ENCODE data around the gene ACOD1.

ACOD1 gene

DNA sequence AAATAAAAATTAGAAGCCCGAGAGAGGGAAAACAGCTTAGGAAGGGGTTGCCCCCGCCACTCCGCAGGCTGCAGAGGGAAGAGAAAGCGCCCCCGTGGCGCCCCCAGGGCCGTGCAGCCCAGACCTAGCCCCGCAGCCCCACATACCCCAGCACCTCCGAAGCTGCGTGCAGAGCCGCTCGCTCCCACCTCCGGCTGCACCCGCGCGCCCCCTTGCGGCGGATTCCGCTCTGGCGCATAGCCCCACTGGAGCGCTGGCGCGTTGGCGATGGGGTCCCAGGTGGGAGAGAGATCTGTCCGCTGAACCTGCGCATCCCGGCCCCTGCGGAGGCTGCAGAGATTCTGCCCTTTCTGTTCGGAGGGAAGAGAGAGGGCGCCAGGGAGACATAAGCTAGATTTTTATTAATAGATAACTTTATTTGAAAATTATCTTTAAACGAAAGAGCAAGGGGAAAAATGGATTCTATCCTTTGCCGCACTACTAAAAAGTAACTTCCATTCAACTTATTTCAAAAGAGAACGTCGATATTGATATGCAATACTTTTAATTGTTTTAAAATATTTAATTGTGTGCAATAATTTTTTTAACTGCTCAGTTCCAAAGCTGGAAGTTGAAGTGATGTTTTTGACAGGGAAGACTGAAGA, 31.9 kb downstream of the ACOD1 start:
- H3K27me3 ChIP-seq (ENCODE audit: insufficient read depth, low read length, poor library complexity): peaks cover 19% of the 10 kb centered on the region
- H2AFZ ChIP-seq (ENCODE audit: low read depth, low read length): no peak overlapping the region
- peaks cover 4% of the 10 kb centered on the region; the same call in 1 of the 2 replicates for H3K4me1 ChIP-seq (ENCODE audit: insufficient read depth, low read length)
- H3K9ac ChIP-seq (ENCODE audit: low read depth, low read length): no peak overlapping the region
- peak overlapping the region; percentile 47 for H3K4me2 ChIP-seq (ENCODE audit: insufficient read depth, low read length)
- H3K9me3 ChIP-seq (ENCODE audit: insufficient read depth, low read length, severe bottlenecking): no peaks in the 10 kb centered on the region
- H3K36me3 ChIP-seq (ENCODE audit: insufficient read depth, low read length): no peaks in the 10 kb centered on the region
- ATAC-seq (ENCODE audit: insufficient read depth, low read depth) (peak; percentile 100), DNase-seq (peak; percentile 79)
- H4K20me1 ChIP-seq (ENCODE audit: insufficient read depth, low read length): no peaks in the 10 kb centered on the region
- H3K27ac ChIP-seq (ENCODE audit: low read length): no peak overlapping the region
- H3K4me3 ChIP-seq (ENCODE audit: low read depth in 1 of 2, low read length in 2 of 2): no peak overlapping the region
- no peak for TF ChIP-seq EZH2 (IDR thresholded peaks at IDR 0.05; ENCODE audit: borderline replicate concordance, low read depth, low read length, severe bottlenecking)
- TF ChIP-seq, protein P1, sequence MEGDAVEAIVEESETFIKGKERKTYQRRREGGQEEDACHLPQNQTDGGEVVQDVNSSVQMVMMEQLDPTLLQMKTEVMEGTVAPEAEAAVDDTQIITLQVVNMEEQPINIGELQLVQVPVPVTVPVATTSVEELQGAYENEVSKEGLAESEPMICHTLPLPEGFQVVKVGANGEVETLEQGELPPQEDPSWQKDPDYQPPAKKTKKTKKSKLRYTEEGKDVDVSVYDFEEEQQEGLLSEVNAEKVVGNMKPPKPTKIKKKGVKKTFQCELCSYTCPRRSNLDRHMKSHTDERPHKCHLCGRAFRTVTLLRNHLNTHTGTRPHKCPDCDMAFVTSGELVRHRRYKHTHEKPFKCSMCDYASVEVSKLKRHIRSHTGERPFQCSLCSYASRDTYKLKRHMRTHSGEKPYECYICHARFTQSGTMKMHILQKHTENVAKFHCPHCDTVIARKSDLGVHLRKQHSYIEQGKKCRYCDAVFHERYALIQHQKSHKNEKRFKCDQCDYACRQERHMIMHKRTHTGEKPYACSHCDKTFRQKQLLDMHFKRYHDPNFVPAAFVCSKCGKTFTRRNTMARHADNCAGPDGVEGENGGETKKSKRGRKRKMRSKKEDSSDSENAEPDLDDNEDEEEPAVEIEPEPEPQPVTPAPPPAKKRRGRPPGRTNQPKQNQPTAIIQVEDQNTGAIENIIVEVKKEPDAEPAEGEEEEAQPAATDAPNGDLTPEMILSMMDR (IDR thresholded peaks at IDR 0.05; ENCODE audit: borderline replicate concordance, extremely low read depth, low read length, poor library complexity, severe bottlenecking): peak; percentile 85
- no peaks in the 10 kb centered on the region for H3K79me2 ChIP-seq (ENCODE audit: insufficient read depth, low read length)

DNA sequence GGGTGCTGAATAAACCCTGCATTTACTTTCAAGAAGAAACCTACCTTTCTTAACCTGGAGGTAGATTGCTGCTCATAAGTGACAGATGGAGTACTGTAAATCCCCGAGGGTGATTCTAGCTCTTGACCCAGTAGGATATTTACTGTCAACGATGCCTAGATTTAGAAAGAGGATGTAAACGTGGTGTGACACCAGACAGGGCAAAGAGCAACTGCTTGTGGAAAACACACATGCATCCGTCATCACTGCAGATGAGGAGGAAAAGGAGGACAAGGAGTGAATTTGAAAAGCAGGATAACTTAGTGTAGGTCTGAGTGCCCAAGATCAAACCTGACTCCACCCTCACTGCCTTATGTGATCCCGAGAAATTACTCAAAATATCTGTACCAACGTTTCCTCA, 33.8 kb downstream of the ACOD1 start:
- TF ChIP-seq, protein P1 (IDR thresholded peaks at IDR 0.05; ENCODE audit: borderline replicate concordance, extremely low read depth, low read length, poor library complexity, severe bottlenecking): no peak
- TF ChIP-seq EZH2 (IDR thresholded peaks at IDR 0.05; ENCODE audit: borderline replicate concordance, low read depth, low read length, severe bottlenecking): no peak
- Histone ChIP-seq H3K27me3 (ENCODE audit: insufficient read depth, low read length, poor library complexity) (peaks cover 20% of the 10 kb centered on the region), H3K9me3 (ENCODE audit: insufficient read depth, low read length, severe bottlenecking) (no peaks in the 10 kb centered on the region), H3K4me3 (ENCODE audit: low read depth in 1 of 2, low read length in 2 of 2) (no peak overlapping the region), H3K4me2 (ENCODE audit: insufficient read depth, low read length) (no peak overlapping the region), H3K79me2 (ENCODE audit: insufficient read depth, low read length) (no peaks in the 10 kb centered on the region), H3K36me3 (ENCODE audit: insufficient read depth, low read length) (no peaks in the 10 kb centered on the region), H2AFZ (ENCODE audit: low read depth, low read length) (no peak overlapping the region), H3K4me1 (ENCODE audit: insufficient read depth, low read length) (peaks cover 4% of the 10 kb centered on the region; the same call in 1 of the 2 replicates), H3K27ac (ENCODE audit: low read length) (no peak overlapping the region), H3K9ac (ENCODE audit: low read depth, low read length) (no peak overlapping the region), H4K20me1 (ENCODE audit: insufficient read depth, low read length) (no peaks in the 10 kb centered on the region)
- no peak for DNase-seq
- ATAC-seq (ENCODE audit: insufficient read depth, low read depth): no peak

DNA sequence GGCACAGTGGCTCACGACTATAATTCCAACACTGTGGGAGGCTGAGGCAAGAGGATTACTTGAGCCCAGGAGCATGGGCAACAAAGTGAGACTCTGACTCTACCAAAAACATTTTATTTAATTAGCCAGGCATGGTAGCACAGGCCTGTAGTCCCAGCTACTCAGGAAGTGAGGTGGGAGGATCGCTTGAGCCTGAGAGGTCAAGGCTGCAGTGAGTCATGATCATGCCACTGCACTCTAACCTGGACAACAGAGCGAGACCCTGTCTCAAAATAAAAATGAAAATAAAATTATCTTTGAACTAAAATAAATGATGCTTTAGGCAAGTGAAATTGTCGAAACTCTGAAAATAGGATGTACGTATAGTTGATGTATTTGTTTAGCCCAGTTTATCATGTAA, 35.4 kb downstream of the ACOD1 start:
- no peak for ATAC-seq (ENCODE audit: insufficient read depth, low read depth)
- TF ChIP-seq, protein P1 (IDR thresholded peaks at IDR 0.05; ENCODE audit: borderline replicate concordance, extremely low read depth, low read length, poor library complexity, severe bottlenecking): no peak
- no peak for TF ChIP-seq EZH2 (IDR thresholded peaks at IDR 0.05; ENCODE audit: borderline replicate concordance, low read depth, low read length, severe bottlenecking)
- H3K27ac ChIP-seq (ENCODE audit: low read length): no peak overlapping the region

More for the DNA sequence above, 35.4 kb downstream of the ACOD1 start:
- Histone ChIP-seq H3K4me3 (ENCODE audit: low read depth in 1 of 2, low read length in 2 of 2) (no peak overlapping the region), H2AFZ (ENCODE audit: low read depth, low read length) (no peak overlapping the region), H3K27me3 (ENCODE audit: insufficient read depth, low read length, poor library complexity) (peaks cover 14% of the 10 kb centered on the region), H3K9ac (ENCODE audit: low read depth, low read length) (no peak overlapping the region), H3K4me1 (ENCODE audit: insufficient read depth, low read length) (peaks cover 4% of the 10 kb centered on the region; the same call in 1 of the 2 replicates), H4K20me1 (ENCODE audit: insufficient read depth, low read length) (no peaks in the 10 kb centered on the region), H3K36me3 (ENCODE audit: insufficient read depth, low read length) (no peaks in the 10 kb centered on the region), H3K79me2 (ENCODE audit: insufficient read depth, low read length) (no peaks in the 10 kb centered on the region), H3K4me2 (ENCODE audit: insufficient read depth, low read length) (no peak overlapping the region), H3K9me3 (ENCODE audit: insufficient read depth, low read length, severe bottlenecking) (no peaks in the 10 kb centered on the region)
- no peak for DNase-seq
